NCI-H146 treated with DMSO at 0.1 percent for 48 hours (cell line): ENCODE measurements around the gene SORL1.

Experiments used
- DNase-seq: peaks from one replicate; lab custom pipeline; 2025; ENCODE audit not compliant: unreplicated experiment; lab: John Stamatoyannopoulos, UW

The SORL1 gene

GRCh38 chr11:121581607-121582006, 129.5 kb downstream of the SORL1 start:
- no peak for DNase-seq

DNA sequence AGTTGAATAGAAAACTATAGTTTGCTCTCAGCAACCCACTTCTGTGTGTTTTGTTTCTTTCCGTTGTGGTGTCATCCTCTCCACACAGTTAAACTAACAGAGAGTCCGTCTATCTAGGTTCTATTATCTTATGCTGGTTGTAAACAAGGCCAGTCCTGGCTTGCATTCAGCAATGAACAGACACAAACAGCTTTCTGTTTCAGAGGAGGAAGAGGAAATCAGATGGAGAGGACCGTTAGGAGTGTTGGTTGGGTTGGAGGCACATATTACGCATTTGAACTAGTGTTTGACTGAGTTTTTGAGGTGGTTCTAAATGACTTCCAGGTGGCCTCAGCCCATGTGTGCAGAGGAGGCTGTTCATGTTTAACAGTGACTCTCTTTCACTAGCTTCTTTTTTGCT, 130.2 kb downstream of the SORL1 start:
- no peak for DNase-seq

DNA sequence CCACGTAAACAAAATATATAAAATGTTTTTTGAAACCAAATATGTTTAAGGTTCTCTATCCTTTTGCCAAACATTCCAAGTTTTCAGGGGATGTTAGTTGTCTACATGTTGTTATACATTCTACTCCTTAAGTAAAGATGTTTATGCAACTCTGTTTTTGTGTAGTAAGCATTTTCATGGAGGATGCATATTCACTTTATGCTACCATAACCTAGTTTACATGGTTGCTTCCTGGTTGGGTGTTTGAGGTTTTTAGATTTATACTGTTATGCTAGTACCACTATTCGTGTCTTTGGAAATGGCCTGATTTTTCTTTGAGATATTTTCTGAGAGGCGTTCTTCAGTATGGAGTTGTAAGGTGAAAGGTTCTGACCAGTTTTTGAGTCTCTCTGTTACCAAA, 131.7 kb downstream of the SORL1 start:
- no peak for DNase-seq

DNA sequence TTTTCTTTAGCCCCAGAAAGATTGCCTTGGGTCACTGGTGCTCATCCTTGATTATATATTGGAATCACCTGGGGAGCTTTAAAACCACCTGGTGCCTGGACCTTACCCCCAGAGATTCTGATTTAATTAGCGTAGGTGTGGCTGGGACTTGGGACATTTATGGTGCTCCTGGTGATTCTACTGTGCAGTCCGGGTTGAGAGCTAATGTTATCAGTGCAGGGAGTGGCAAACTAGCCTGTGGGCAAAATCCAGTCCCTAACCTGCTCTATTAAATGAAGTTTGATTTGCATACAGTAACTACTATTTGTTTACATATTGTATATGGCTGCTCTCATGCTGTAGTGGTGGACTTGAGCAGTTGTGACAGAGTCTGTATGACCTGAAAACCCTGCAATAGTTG, 134.6 kb downstream of the SORL1 start:
- no peak for DNase-seq

DNA sequence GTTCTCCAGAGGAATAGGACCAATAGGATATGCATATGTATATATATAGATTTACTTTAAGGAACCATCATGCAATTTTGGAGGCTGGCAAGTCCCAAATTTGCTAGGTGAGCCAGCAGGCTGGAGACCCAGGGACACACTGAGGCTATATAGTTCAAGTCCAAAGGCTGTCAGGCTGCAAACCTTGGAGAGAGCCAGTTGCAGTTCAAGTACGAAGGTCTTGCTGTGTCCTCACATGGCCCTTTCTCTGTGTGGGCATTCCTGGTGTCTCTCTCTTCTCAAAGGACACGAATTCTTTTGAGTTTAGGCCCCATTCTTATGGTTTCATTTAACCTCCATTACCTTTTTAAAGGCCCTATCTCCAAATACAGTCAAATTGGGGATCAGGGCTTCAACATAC, 135.1 kb downstream of the SORL1 start:
- DNase-seq, result no peak

DNA sequence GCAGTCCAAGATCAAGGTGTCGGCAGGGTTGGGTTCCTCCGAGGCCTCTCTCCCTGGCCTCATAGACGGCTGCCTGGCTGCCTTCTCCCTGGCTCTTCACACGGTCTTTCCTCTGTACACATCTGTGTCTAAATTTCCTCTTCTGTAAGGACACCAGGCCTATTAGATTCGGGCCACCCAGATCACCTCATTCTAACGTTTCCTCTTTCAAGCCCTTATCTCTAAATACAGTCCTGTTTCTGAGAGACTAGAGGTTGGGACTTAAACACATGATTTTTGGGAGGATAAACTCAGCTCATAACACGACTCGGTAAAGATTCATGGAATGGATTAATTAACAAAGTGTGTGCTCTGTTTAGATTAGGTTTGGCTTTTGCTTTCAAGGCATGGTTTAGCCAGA, 136.6 kb downstream of the SORL1 start:
- DNase-seq, result no peak

GRCh38 chr11:121589946-121590537, 137.9 kb downstream of the SORL1 start:
- DNase-seq, result no peak

- DNase-seq, result no peak
These were observed 138.8 kb downstream of the SORL1 start for GRCh38 chr11:121590772-121591404.

DNA sequence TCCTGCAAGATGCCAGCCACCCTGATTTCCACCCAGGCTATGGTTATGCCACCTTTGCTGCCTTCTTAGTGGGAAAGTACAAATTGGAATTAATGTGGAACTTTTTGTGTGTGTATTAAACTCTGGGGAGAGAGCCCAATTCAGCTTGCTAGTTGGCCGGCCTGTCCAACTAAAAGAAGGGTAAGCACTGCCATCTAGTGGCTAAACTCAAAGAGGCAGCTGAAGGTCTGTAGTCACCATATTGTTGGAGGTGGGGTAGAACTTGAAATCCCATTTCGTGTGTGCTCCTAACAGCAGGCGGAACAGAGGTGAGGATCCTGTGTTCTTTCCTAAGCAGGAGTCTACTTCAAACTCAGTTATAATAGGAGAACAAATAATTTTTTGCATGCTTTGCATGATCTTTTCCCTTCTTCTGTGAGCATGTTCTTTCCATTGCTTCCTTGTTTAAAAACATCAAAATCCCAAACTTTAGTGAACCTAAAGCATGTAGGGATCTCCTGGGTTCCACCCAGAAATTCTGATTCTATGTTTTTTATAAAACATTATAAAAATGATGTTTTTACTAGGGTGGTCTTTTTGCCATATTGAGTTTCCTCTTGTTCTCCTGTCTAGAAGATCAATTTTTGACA, 139.4 kb downstream of the SORL1 start:
- peak; percentile 70 for DNase-seq

DNA sequence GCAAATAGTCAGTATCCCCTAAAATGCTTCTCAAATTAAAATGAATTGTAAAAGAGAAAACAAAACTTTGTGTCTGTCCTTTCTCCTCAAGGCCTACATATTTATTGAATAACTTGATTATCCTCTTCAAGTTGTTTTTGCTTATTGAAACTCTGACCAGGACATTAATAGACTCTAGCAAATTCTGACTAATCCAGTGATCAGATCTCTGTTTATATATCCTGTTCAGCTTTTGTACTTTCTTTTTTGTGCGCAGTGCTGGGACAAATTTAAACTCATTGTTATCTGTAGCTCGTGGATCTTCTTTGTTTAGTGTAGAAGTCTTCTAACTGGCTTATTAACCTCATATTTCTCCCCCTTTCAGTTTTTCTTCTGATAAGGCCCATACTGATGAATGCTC, 140.6 kb downstream of the SORL1 start:
- DNase-seq, result no peak

DNA sequence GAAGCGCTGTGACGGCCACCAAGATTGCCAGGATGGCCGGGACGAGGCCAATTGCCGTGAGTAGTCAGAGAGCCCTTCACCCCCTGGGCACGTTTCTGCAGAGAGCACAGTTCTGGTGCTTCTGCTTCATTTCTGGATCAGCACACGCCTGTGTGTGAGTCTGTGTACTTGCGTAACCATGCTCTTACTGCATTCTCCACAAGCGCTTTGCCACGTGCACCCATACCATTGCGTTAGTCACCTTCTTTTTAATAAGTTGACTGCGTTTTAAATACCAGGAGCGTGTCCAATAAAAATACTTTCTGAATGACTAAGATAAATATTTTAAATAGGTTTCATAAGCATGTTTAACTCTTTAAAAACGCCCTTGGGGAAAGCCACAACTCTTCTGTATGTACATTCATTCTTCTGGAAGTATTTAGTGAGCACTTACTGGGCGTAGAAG, 143.6 kb downstream of the SORL1 start:
- no peak for DNase-seq

DNA sequence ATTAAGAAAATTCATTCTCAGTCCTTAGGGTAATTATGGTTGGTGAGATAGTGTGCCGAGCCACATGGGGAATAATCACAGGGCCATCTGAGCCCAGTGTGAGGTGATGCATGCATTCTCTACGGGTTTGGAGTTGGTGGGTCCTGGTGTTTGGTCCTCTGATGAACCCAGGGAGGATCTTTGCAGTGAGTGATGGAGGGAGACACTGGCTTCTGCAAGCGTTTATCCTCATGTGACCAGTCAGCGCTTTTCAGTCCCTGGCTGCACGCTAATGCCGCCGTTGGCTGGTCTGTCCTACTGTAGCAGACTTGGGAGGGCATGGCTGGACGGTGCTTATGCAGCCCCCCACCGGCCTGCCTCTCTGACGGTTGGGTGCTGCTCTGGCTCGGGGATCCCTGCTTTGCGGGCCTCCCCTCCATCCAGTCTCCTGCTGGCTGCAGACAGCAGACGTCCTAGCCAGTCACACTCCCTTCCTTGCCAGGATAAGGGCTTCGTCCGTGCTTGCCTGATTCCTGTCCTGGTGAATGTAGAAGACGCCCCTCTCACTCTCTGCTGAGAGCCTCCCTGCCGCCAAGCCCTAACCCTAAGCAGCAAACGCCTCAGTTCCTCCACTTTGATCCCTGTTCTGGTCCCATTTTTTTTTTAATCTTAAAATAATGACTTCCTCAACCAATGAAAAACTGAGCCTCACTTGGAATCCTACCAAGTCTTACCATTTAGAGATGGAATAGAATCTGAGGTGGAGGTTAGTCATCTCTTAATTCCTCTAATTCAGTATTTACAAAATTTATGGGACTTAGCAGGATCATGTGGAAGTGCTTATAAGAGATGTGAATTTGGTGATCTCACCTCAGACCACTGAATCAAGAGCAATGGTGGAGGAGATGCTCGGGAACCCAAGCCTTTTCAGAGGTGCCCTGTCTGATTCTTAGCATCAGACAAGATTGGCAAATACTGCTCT, 144.4 kb downstream of the SORL1 start:
- no peak for DNase-seq

- no peak for DNase-seq
These were observed 151.2 kb downstream of the SORL1 start for GRCh38 chr11:121603316-121603715.

GRCh38 chr11:121604152-121604551, 152.0 kb downstream of the SORL1 start:
- DNase-seq, result no peak

DNA sequence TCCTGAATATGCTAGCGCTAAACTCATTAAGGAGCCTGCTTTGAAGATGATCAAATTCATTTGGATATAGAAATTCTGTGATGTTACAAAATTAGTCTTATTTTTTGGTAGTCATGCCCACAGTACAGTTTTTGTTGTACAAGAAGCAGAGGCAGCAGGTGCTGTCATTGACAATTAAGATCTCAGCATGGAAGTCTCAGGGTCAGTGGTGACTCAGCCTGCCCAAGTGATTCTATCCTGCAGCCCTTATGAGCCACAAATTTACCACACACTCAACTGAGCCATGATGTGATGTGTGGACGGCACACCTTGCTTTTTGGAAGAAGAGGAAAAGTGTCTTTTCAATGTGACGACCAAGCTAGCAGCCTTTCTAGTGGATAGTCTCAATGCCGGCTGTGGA, 154.2 kb downstream of the SORL1 start:
- DNase-seq, result no peak

- DNase-seq, result no peak
These were observed 155.2 kb downstream of the SORL1 start for GRCh38 chr11:121607341-121607740.

DNA sequence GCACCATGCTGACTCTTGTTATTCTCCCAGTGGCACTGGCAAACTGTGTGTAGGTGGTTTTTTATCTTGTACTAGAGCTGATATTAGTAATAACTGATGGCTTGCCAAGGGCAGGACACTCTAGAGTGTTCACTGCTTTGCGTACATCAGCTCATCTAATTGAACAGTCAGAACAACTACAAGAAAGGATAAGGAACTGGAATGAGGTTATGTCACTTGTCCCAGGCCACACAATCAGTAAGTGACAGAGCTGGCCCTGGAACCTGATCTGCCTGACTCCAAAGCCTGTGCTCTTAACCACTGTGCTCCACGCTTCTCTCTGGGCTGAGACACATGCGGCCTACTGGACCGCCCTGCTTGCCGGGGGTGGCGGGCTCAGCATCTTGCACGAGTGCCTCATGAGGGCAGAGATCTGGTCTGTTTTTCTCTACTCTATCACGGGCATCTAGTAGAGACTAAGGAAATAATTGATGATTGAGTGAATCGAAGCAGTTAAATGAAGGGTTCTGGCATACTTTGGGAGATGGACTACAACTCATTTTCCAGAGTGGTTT, 156.5 kb downstream of the SORL1 start:
- no peak for DNase-seq

GRCh38 chr11:121610706-121611105, 158.6 kb downstream of the SORL1 start:
- no peak for DNase-seq

DNA sequence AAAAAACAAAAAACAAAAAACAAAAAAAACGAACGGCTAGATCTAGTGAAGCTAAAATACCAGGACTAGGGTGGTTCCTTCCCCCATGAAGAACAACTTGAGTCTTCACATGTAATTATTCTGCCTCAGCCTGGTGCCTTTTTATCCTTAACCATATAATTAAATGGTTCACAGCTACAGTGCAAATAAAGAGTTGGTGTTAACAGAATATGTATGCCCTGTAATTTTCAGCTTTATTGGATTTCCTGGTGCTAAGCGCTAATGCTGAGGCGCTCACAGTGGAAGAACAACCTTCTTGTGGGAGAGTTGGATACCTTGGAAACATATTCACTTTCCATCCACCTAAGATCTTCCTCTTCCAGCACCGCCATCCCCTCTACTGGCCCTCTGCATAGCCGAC, 159.1 kb downstream of the SORL1 start:
- peak; percentile 61 for DNase-seq

DNA sequence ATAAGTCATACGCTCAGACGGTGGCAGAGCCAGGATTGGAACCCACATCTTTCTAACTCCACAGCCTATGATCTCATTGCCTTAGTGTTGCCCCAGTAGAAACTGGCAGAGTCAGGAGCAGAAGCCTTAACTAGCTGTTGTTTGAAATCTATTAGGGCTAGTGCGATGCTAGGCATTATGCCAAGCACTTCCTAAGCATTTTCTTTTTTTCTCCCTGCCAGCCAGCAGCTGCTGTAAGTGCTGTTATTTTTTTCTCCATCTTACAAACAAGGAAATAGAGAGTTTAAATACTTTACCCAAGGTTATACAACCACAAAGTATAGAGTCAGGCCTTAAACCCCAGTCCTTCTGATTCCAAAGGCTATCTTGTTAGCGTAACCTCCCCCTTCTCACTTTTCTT, 161.6 kb downstream of the SORL1 start:
- DNase-seq, result no peak

GRCh38 chr11:121614636-121615240, 162.6 kb downstream of the SORL1 start:
- no peak for DNase-seq
